Measurements from ENCODE around the gene CGNL1.

The CGNL1 gene

GRCh38 chr15:57542505-57542817 lies 166.2 kb downstream of the CGNL1 start:
- TF ChIP-seq TCF12 (IDR thresholded peaks at IDR 0.05; ENCODE audit: low read depth) (no peak), EGR1 (IDR thresholded peaks at IDR 0.05) (no peak), NFIC (IDR thresholded peaks at IDR 0.05) (no peak)

- TF ChIP-seq MAX (IDR thresholded peaks at IDR 0.05) (no peak), YY1 (IDR thresholded peaks at IDR 0.05; ENCODE audit: low read depth) (no peak)
These were observed 168.7 kb downstream of the CGNL1 start for GRCh38 chr15:57544848-57545480.

- TF ChIP-seq CREB1 (IDR thresholded peaks at IDR 0.05; ENCODE audit: low read depth) = no peak
- TF ChIP-seq TAF1 (IDR thresholded peaks at IDR 0.05; ENCODE audit: low read depth) = no peak
- TF ChIP-seq ZBTB7A (IDR thresholded peaks at IDR 0.05; ENCODE audit: low read depth) = no peak
- no peak for TF ChIP-seq TEAD4 (IDR thresholded peaks at IDR 0.05)
- TF ChIP-seq TCF12 (IDR thresholded peaks at IDR 0.05; ENCODE audit: low read depth) = no peak
- TF ChIP-seq YY1 (IDR thresholded peaks at IDR 0.05; ENCODE audit: low read depth) = no peak
- TF ChIP-seq CEBPB (IDR thresholded peaks at IDR 0.05) = no peak
- no peak for TF ChIP-seq MAX (IDR thresholded peaks at IDR 0.05)
- TF ChIP-seq REST (IDR thresholded peaks at IDR 0.05; ENCODE audit: low read depth) = no peak
- TF ChIP-seq RAD21 (IDR thresholded peaks at IDR 0.05; ENCODE audit: low read depth) = no peak
- TF ChIP-seq EP300 (IDR thresholded peaks at IDR 0.05; ENCODE audit: borderline replicate concordance) = no peak
- no peak for TF ChIP-seq FOXM1 (IDR thresholded peaks at IDR 0.05; ENCODE audit: borderline replicate concordance, low read depth)
- TF ChIP-seq NFIC (IDR thresholded peaks at IDR 0.05) = no peak
- no peak for TF ChIP-seq USF1 (IDR thresholded peaks at IDR 0.05)
- TF ChIP-seq EGR1 (IDR thresholded peaks at IDR 0.05) = no peak
These were observed 169.7 kb downstream of the CGNL1 start for GRCh38 chr15:57545995-57546394.

GRCh38 chr15:57547243-57547755 lies 171.0 kb downstream of the CGNL1 start:
- TF ChIP-seq EP300 (IDR thresholded peaks at IDR 0.05; ENCODE audit: borderline replicate concordance) (no peak), RAD21 (IDR thresholded peaks at IDR 0.05; ENCODE audit: low read depth) (no peak), ZBTB7A (IDR thresholded peaks at IDR 0.05; ENCODE audit: low read depth) (no peak), TEAD4 (IDR thresholded peaks at IDR 0.05) (no peak), NFIC (IDR thresholded peaks at IDR 0.05) (no peak), CEBPB (IDR thresholded peaks at IDR 0.05) (no peak), YY1 (IDR thresholded peaks at IDR 0.05; ENCODE audit: low read depth) (no peak)

- no peak for TF ChIP-seq CREB1 (IDR thresholded peaks at IDR 0.05; ENCODE audit: low read depth)
- no peak for TF ChIP-seq ZBTB7A (IDR thresholded peaks at IDR 0.05; ENCODE audit: low read depth)
- no peak for TF ChIP-seq CEBPB (IDR thresholded peaks at IDR 0.05)
- TF ChIP-seq YY1 (IDR thresholded peaks at IDR 0.05; ENCODE audit: low read depth) = no peak
- TF ChIP-seq EP300 (IDR thresholded peaks at IDR 0.05; ENCODE audit: borderline replicate concordance) = no peak
- TF ChIP-seq USF1 (IDR thresholded peaks at IDR 0.05) = no peak
These were observed 172.0 kb downstream of the CGNL1 start for GRCh38 chr15:57548351-57548750.

- TF ChIP-seq CREB1 (IDR thresholded peaks at IDR 0.05; ENCODE audit: low read depth) (no peak), TAF1 (IDR thresholded peaks at IDR 0.05; ENCODE audit: low read depth) (no peak), MAX (IDR thresholded peaks at IDR 0.05) (no peak), FOXM1 (IDR thresholded peaks at IDR 0.05; ENCODE audit: borderline replicate concordance, low read depth) (no peak), ZBTB7A (IDR thresholded peaks at IDR 0.05; ENCODE audit: low read depth) (no peak), TCF12 (IDR thresholded peaks at IDR 0.05; ENCODE audit: low read depth) (no peak), USF1 (IDR thresholded peaks at IDR 0.05) (no peak), RAD21 (IDR thresholded peaks at IDR 0.05; ENCODE audit: low read depth) (no peak), TEAD4 (IDR thresholded peaks at IDR 0.05) (no peak), NFIC (IDR thresholded peaks at IDR 0.05) (no peak), YY1 (IDR thresholded peaks at IDR 0.05; ENCODE audit: low read depth) (no peak), EP300 (IDR thresholded peaks at IDR 0.05; ENCODE audit: borderline replicate concordance) (no peak)
These were observed 172.5 kb downstream of the CGNL1 start for GRCh38 chr15:57548835-57549234.

GRCh38 chr15:57549935-57550334 lies 173.6 kb downstream of the CGNL1 start:
- no peak for TF ChIP-seq TEAD4 (IDR thresholded peaks at IDR 0.05)
- no peak for TF ChIP-seq EGR1 (IDR thresholded peaks at IDR 0.05)
- TF ChIP-seq CREB1 (IDR thresholded peaks at IDR 0.05; ENCODE audit: low read depth) = no peak
